ENCODE measurements around the gene TOPAZ1.

Gene TOPAZ1

GRCh38 chr3:44210967-44211366, 30.7 kb upstream of the TOPAZ1 start:
- TF ChIP-seq CTCF (IDR thresholded peaks at IDR 0.05; ENCODE audit: low read depth, low read length), result no peak

GRCh38 chr3:44222337-44222736, 19.3 kb upstream of the TOPAZ1 start:
- no peak for TF ChIP-seq CTCF (IDR thresholded peaks at IDR 0.05; ENCODE audit: low read depth, low read length)

More at GRCh38 chr3:44210967-44211366, 30.7 kb upstream of the TOPAZ1 start:
- H3K4me3 ChIP-seq (ENCODE audit: low read depth, low read length), result no peak overlapping the region

GRCh38 chr3:44223299-44223698, 18.4 kb upstream of the TOPAZ1 start:
- TF ChIP-seq CTCF (IDR thresholded peaks at IDR 0.05; ENCODE audit: low read depth, low read length), result no peak
- H3K4me3 ChIP-seq (ENCODE audit: low read depth, low read length), result no peak overlapping the region

More at GRCh38 chr3:44222337-44222736, 19.3 kb upstream of the TOPAZ1 start:
- no peak overlapping the region for H3K4me3 ChIP-seq (ENCODE audit: low read depth, low read length)

GRCh38 chr3:44224131-44224530, 17.6 kb upstream of the TOPAZ1 start:
- H3K4me3 ChIP-seq (ENCODE audit: low read depth, low read length), result no peak overlapping the region
- no peak for TF ChIP-seq CTCF (IDR thresholded peaks at IDR 0.05; ENCODE audit: low read depth, low read length)

GRCh38 chr3:44226573-44226972, 15.1 kb upstream of the TOPAZ1 start:
- TF ChIP-seq CTCF (IDR thresholded peaks at IDR 0.05; ENCODE audit: low read depth, low read length), result no peak
- H3K4me3 ChIP-seq (ENCODE audit: low read depth, low read length), result no peak overlapping the region

- no peak for TF ChIP-seq CTCF (IDR thresholded peaks at IDR 0.05; ENCODE audit: low read depth, low read length)
Measured at GRCh38 chr3:44227632-44228031, 14.1 kb upstream of the TOPAZ1 start.

GRCh38 chr3:44228900-44229299, 12.8 kb upstream of the TOPAZ1 start:
- no peak overlapping the region for H3K4me3 ChIP-seq (ENCODE audit: low read depth, low read length)
- no peak for TF ChIP-seq CTCF (IDR thresholded peaks at IDR 0.05; ENCODE audit: low read depth, low read length)

More at GRCh38 chr3:44227632-44228031, 14.1 kb upstream of the TOPAZ1 start:
- H3K4me3 ChIP-seq (ENCODE audit: low read depth, low read length), result no peak overlapping the region

All from WI38 (cell line).